22Rv1 (cell line): ENCODE data around the gene FHIT.

Experiments used
- H3K27ac ChIP-seq: fragments of 450-650 bp; 2 replicates; pipeline ENCODE4 v1.5.1; 2017
- CTCF ChIP-seq: fragments of 450-650 bp; IDR thresholded peaks from 2 replicates; pipeline ENCODE4 v1.5.1; 2017; ENCODE audit warnings: mild to moderate bottlenecking
- ZFX ChIP-seq: fragments of 450-650 bp; IDR thresholded peaks from 2 replicates; pipeline ENCODE4 v1.6.1; 2017; ENCODE audit warnings: antibody characterized with exemption, borderline replicate concordance

FHIT gene

GRCh38 chr3:59769127-59769750, 1482.0 kb downstream of the FHIT start:
- TF ChIP-seq ZFX (no peak), CTCF (no peak)
- H3K27ac ChIP-seq: no peak overlapping the region

GRCh38 chr3:59766200-59766872, 1484.9 kb downstream of the FHIT start:
- H3K27ac ChIP-seq: no peak overlapping the region
- TF ChIP-seq ZFX (no peak), CTCF (no peak)

- no peak overlapping the region for H3K27ac ChIP-seq
- TF ChIP-seq CTCF: no peak
- TF ChIP-seq ZFX: no peak
Measured at GRCh38 chr3:59764171-59764570, 1487.1 kb downstream of the FHIT start.

GRCh38 chr3:59762941-59763340, 1488.3 kb downstream of the FHIT start:
- no peak for TF ChIP-seq CTCF
- no peak for TF ChIP-seq ZFX

GRCh38 chr3:59759298-59760031, 1491.8 kb downstream of the FHIT start:
- no peak overlapping the region for H3K27ac ChIP-seq
- no peak for TF ChIP-seq CTCF
- no peak for TF ChIP-seq ZFX

More at GRCh38 chr3:59762941-59763340, 1488.3 kb downstream of the FHIT start:
- no peak overlapping the region for H3K27ac ChIP-seq

GRCh38 chr3:59758672-59759071, 1492.6 kb downstream of the FHIT start:
- TF ChIP-seq CTCF (no peak), ZFX (no peak)
- H3K27ac ChIP-seq: no peak overlapping the region

GRCh38 chr3:59756934-59757333, 1494.3 kb downstream of the FHIT start:
- H3K27ac ChIP-seq: no peak overlapping the region
- TF ChIP-seq ZFX: no peak
- TF ChIP-seq CTCF: no peak
